ENCODE measurements around the gene PTPRK.

GRCh38 chr6:128007658-128008057, 512.7 kb downstream of the PTPRK start:
- TF ChIP-seq CTCF (optimal IDR thresholded peaks at IDR 0.05 in 1 of 3, IDR thresholded peaks at IDR 0.05 in 1 of 3, conservative IDR thresholded peaks at IDR 0.05 in 1 of 3; ENCODE audit: extremely low read depth in 1 of 3, insufficient read depth in 2 of 3, low read length in 3 of 3) (no peak), EZH2 (IDR thresholded peaks at IDR 0.05; ENCODE audit: low read length) (no peak)

All from keratinocyte (primary cell).